Measurements from ENCODE around the gene DCST2. TPM values are rescaled to one million over a fixed set of nuclear protein-coding genes. Genes with fewer than 3 reads are reported as not detected.

Gene DCST2
- total RNA-seq, 1 experiment from 2014 or later, result 0.18 TPM

- Histone ChIP-seq H3K4me2 (ENCODE audit: low read length) (peak within 1 kb of the TSS; percentile 98), H3K79me2 (ENCODE audit: low read length) (peaks cover 51% of the 10 kb centered on the region), H3K4me3 (ENCODE audit: low read length) (peak within 1 kb of the TSS; percentile 83), H3K27me3 (ENCODE audit: low read length) (no peaks in the 10 kb centered on the region), H3K27ac (ENCODE audit: low read length) (peak within 1 kb of the TSS; percentile 88), H3F3A (ENCODE audit: low read length, unreplicated experiment) (peaks cover 4% of the 10 kb centered on the region), H3K4me1 (ENCODE audit: insufficient read depth, low read length) (peaks cover 57% of the 10 kb centered on the region), H2AFZ (ENCODE audit: low read length) (peak within 1 kb of the TSS; percentile 68), H3K9ac (ENCODE audit: low read length) (peak within 1 kb of the TSS; percentile 74), H3K9me3 (ENCODE audit: low read length) (no peaks in the 10 kb centered on the region), H3K9me2 (replicated peaks; ENCODE audit: low read length) (no peaks in the 10 kb centered on the region), H3K36me3 (ENCODE audit: low read depth, low read length) (peaks cover 9% of the 10 kb centered on the region; the same call in 1 of the 2 replicates), H4K20me1 (ENCODE audit: low read length) (0 out of 2 replicates have a peak, but pooled peaks cover 3% of the 10 kb centered on the region)
- TF ChIP-seq EZH2 (IDR thresholded peaks at IDR 0.05; ENCODE audit: low read length, unreplicated experiment) (no peak), CTCF (conservative IDR thresholded peaks at IDR 0.05; ENCODE audit: low read depth, low read length) (no peak), EZH2phosphoT487 (IDR thresholded peaks at IDR 0.05; ENCODE audit: borderline replicate concordance, low read length) (no peak)
- CTCF ChIA-PET, result interaction anchor here (0.6 to 4.1 kb wide), 5 partner anchors 15 to 127 kb away, joined by 5 to 16 read pairs (median 10); partner anchors contain the start of gene PYGO2
- POLR2A ChIA-PET (ENCODE audit: unreplicated experiment), result interaction anchor here (0.5 to 0.6 kb wide), 4 partner anchors 17 to 956 kb away, joined by 3 to 8 read pairs (median 6); no protein-coding TSS in a partner anchor
- BruUV-seq (replicated peaks), result TSS peak; percentile 47
- peak; percentile 1 for ATAC-seq
- peak; percentile 30 for DNase-seq
- intact Hi-C loops (cut with micrococcal nuclease), result loop anchor here (2.0 kb wide), 2 partner anchors 48 to 82 kb away; partner anchors contain the start of gene ADAM15
These were observed 30.9 kb downstream of the DCST2 start, which contains the start of gene ZBTB7B for GRCh38 chr1:155002464-155003226. Gene ZBTB7B (plus strand): TSS chr1:155002802. CDS start chr1:155014661, 11,859 bp downstream.

DNA sequence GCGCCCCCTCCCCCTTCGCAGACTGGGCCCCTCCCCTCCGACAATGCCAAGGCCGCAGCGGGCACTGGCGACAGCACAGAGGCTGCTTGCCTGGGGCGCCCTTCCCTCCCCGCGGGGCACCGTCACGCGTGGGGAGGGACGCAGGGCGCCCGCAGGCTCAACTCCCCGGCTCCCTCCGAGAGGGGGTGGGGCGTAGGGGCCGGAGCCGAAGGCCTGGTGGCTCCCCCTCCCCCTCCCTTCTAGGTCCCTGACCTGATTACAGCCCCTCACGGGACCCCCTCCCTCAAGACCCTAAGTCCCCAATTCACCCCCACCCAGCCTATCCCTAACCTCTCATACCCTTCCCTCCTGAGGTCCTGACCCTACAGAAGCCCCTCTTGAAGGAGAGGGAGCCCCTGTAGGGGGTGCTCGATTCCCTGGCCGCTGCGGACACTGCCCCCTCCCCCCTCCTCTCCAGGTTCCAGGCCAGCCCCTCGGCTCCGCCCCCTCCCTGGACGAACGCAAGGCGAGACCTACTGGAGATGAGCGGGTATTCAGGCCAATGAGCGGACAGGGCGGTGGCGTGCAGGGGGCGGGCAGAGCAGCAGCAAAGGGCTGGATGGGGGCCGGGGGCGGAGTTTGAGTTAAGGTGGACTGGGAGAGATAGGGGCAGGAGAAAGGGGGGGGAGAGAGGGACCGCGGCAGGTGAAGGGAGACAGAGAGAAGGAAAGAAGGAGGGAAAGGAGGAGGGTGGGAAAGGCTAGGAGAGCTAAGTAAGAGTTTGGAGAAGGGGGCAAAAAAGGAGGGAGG lies 31.7 kb downstream of the DCST2 start:
- Histone ChIP-seq H3K4me2 (ENCODE audit: low read length) (peak overlapping the region; percentile 97), H3K36me3 (ENCODE audit: low read depth, low read length) (peaks cover 9% of the 10 kb centered on the region; the same call in 1 of the 2 replicates), H3K4me1 (ENCODE audit: insufficient read depth, low read length) (peaks cover 49% of the 10 kb centered on the region), H2AFZ (ENCODE audit: low read length) (peak overlapping the region; percentile 68), H3K79me2 (ENCODE audit: low read length) (peaks cover 43% of the 10 kb centered on the region), H3K4me3 (ENCODE audit: low read length) (peak overlapping the region; percentile 83), H4K20me1 (ENCODE audit: low read length) (no peaks in the 10 kb centered on the region), H3K27me3 (ENCODE audit: low read length) (no peaks in the 10 kb centered on the region), H3K27ac (ENCODE audit: low read length) (peak overlapping the region; percentile 77), H3K9ac (ENCODE audit: low read length) (peak overlapping the region; percentile 70), H3K9me3 (ENCODE audit: low read length) (no peaks in the 10 kb centered on the region), H3F3A (ENCODE audit: low read length, unreplicated experiment) (peaks cover 4% of the 10 kb centered on the region), H3K9me2 (replicated peaks; ENCODE audit: low read length) (no peaks in the 10 kb centered on the region)
- TF ChIP-seq EZH2phosphoT487 (IDR thresholded peaks at IDR 0.05; ENCODE audit: borderline replicate concordance, low read length) (no peak), CTCF (conservative IDR thresholded peaks at IDR 0.05; ENCODE audit: low read depth, low read length) (peak; percentile 81), EZH2 (IDR thresholded peaks at IDR 0.05; ENCODE audit: low read length, unreplicated experiment) (no peak)
- no TSS peak for BruUV-seq (replicated peaks)
- ATAC-seq (peak; percentile 54), DNase-seq (peak; percentile 99)
- CTCF ChIA-PET, result interaction anchor here (0.6 to 4.1 kb wide), 5 partner anchors 16 to 128 kb away, joined by 5 to 16 read pairs (median 10); partner anchors contain the start of gene PYGO2
- intact Hi-C loops (cut with micrococcal nuclease), result loop anchor here (1.0 to 2.0 kb wide), 5 partner anchors 19 to 83 kb away; partner anchors contain the start of genes ADAM15, CKS1B, FLAD1 and PYGO2
- POLR2A ChIA-PET (ENCODE audit: unreplicated experiment), result interaction anchor here (0.6 kb wide), 1 partner anchor 18 kb away, joined by 8 read pairs; no protein-coding TSS in a partner anchor

Data from PC-3 (cell line).